Endodermal cell (in vitro differentiated cells): ENCODE results near the gene PFKFB2. TPM values are rescaled to one million over a fixed set of nuclear protein-coding genes. Genes with fewer than 3 reads are reported as not detected.

ENCODE experiments used
- DNase-seq: peaks from one replicate; pipeline ENCODE4 v3.0.0-alpha.2; 2017
- H3K27ac ChIP-seq: 2 replicates; pipeline ENCODE4 v1.5.1; 2013; ENCODE audit warnings: mild to moderate bottlenecking, low read depth, low read length, moderate library complexity
- H3K27me3 ChIP-seq: 2 replicates; pipeline ENCODE4 v1.6.1; 2013; ENCODE audit warnings: mild to moderate bottlenecking, low read length, moderate library complexity; ENCODE audit not compliant: insufficient read depth, control insufficient read depth, poor library complexity, severe bottlenecking
- H3K36me3 ChIP-seq: 2 replicates; pipeline ENCODE4 v1.7.0; 2013; ENCODE audit warnings: mild to moderate bottlenecking, low read length, moderate library complexity; ENCODE audit not compliant: control insufficient read depth, insufficient read depth
- H3K4me1 ChIP-seq: one replicate; pipeline ENCODE4 v1.7.0; 2013; ENCODE audit warnings: low read length; ENCODE audit not compliant: control insufficient read depth, insufficient read depth
- H3K4me3 ChIP-seq: 2 replicates; pipeline ENCODE4 v1.5.1; 2013; ENCODE audit warnings: mild to moderate bottlenecking, low read length, moderate library complexity
- H3K9ac ChIP-seq: 2 replicates; pipeline ENCODE4 v1.6.1; 2013; ENCODE audit warnings: mild to moderate bottlenecking, low read length, moderate library complexity; ENCODE audit not compliant: poor library complexity, severe bottlenecking; ENCODE audit errors: extremely low read depth
- H3K9me3 ChIP-seq: 2 replicates; pipeline ENCODE4 v1.6.1; 2013; ENCODE audit warnings: mild to moderate bottlenecking, low read length, moderate library complexity; ENCODE audit not compliant: control insufficient read depth
- H3K27ac Mint-ChIP-seq: 2 replicates; pipeline ENCODE4 v1.8.0; 2020; ENCODE audit warnings: mixed read lengths
- H3K27me3 Mint-ChIP-seq: 2 replicates; pipeline ENCODE4 v1.8.0; 2021; ENCODE audit warnings: mild to moderate bottlenecking, mixed read lengths; ENCODE audit not compliant: insufficient read depth
- H3K36me3 Mint-ChIP-seq: 2 replicates; pipeline ENCODE4 v1.8.0; 2020; ENCODE audit warnings: low read depth, mixed read lengths
- H3K4me1 Mint-ChIP-seq: 2 replicates; pipeline ENCODE4 v1.8.0; 2020; ENCODE audit warnings: mixed read lengths
- H3K4me3 Mint-ChIP-seq: 2 replicates; pipeline ENCODE4 v1.8.0; 2020; ENCODE audit warnings: mild to moderate bottlenecking, moderate library complexity, mixed read lengths
- H3K9me3 Mint-ChIP-seq: 2 replicates; pipeline ENCODE4 v1.8.0; 2020; ENCODE audit warnings: mild to moderate bottlenecking, mixed read lengths
- WGBS, 2 experiments: methylation state at CpG; one replicate each; pipeline versions ENCODE4 v1.1.5 to v1.1.7; 2013; ENCODE audit warnings: missing lambda C conversion rate in 2 of 2, mixed read lengths in 1 of 2; ENCODE audit not compliant: insufficient coverage in 1 of 2, insufficient read length in 1 of 2; 5-methylcytosine and 5-hydroxymethylcytosine counted together
- total RNA-seq, 2 donors: library from RNA; stranded (reverse); fragmentation: NEBNext Ultra II Directional in 1 of 2; extraction: Animal tissue kit (Norgen Biotek cat#: 25700) in 1 of 2; gene quantifications; 2 replicates in 1 of 2; 3 replicates in 1 of 2; pipeline ENCODE4 v1.2.1, GENCODE V29; 2021
- TF ChIP-seq, protein P1 (sequence below): fragments of 200-600 bp; sonication (generic); conservative IDR thresholded peaks from 2 replicates; pipeline ENCODE4 v1.5.0; 2021; ENCODE audit warnings: antibody characterized with exemption, mild to moderate bottlenecking

Gene PFKFB2
- total RNA-seq, 2 donors from 2014 or later, result 11.2 to 13.4 TPM

DNA sequence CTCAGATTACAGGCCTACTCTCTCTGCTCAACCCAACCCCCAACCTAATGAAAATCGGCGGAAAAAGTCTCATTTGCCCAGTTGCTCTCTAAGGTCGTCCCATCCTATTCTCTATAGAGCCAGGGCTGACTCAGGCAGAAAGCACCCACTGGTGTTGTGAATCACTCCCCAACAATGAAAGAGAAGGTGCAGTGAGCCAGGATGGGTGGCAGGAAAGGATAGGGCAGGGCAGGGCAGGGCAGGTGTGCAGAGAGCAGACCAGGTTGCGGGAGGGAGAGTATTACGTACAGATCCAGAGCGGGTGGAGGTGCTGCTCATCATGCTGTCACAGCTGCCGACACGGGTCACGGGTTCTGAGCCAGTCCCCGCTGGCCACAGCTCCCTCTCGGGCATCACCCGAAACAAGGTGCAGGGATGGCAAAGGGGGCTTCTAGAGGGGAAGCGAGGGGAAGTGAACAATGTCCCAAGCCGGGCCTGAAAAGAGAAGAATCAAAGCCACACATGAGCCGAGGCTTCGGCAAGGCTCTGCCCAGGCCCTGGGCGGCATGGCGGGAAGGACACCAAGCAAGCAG lies 25.8 kb upstream of the PFKFB2 start:
- H3K9me3 Mint-ChIP-seq, result no peaks in the 10 kb centered on the region
- Histone ChIP-seq H3K9ac (no peak overlapping the region), H3K36me3 (no peaks in the 10 kb centered on the region), H3K27me3 (peaks cover 24% of the 10 kb centered on the region), H3K27ac (no peak overlapping the region), H3K4me3 (no peak overlapping the region), H3K9me3 (no peaks in the 10 kb centered on the region), H3K4me1 (peaks cover 29% of the 10 kb centered on the region)
- H3K27ac Mint-ChIP-seq, result no peak overlapping the region
- peaks cover 7% of the 10 kb centered on the region for H3K27me3 Mint-ChIP-seq
- no peak for DNase-seq
- TF ChIP-seq, protein P1, sequence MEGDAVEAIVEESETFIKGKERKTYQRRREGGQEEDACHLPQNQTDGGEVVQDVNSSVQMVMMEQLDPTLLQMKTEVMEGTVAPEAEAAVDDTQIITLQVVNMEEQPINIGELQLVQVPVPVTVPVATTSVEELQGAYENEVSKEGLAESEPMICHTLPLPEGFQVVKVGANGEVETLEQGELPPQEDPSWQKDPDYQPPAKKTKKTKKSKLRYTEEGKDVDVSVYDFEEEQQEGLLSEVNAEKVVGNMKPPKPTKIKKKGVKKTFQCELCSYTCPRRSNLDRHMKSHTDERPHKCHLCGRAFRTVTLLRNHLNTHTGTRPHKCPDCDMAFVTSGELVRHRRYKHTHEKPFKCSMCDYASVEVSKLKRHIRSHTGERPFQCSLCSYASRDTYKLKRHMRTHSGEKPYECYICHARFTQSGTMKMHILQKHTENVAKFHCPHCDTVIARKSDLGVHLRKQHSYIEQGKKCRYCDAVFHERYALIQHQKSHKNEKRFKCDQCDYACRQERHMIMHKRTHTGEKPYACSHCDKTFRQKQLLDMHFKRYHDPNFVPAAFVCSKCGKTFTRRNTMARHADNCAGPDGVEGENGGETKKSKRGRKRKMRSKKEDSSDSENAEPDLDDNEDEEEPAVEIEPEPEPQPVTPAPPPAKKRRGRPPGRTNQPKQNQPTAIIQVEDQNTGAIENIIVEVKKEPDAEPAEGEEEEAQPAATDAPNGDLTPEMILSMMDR, result no peak
- no peaks in the 10 kb centered on the region for H3K36me3 Mint-ChIP-seq
- WGBS, 2 experiments, result 94 to 99% methylated on average over 14 to 18 of the region's 18 CpGs
- H3K4me1 Mint-ChIP-seq, result peaks cover 73% of the 10 kb centered on the region
- no peak overlapping the region for H3K4me3 Mint-ChIP-seq

DNA sequence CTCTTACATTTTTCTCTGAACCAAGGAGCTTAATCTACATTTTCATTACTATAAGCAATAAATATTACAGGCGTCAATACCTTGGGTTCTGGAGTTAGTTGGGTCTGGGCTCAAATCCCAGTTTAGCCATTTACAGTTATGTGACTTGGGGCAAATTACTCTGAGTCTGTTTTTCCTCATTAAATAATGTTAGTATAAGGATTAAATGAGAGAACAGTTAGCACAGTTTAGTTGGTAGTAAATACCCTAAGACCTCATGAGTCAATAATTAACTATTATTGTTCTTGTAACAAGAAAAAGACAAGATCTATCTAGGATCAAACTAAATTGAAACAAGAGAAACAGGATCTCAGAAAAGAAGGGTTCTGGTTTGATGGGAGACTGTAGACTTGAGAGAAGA lies 25.2 kb upstream of the PFKFB2 start:
- Mint-ChIP-seq H3K36me3 (no peaks in the 10 kb centered on the region), H3K9me3 (no peaks in the 10 kb centered on the region), H3K27ac (no peak overlapping the region), H3K4me1 (peaks cover 77% of the 10 kb centered on the region), H3K4me3 (no peak overlapping the region), H3K27me3 (peaks cover 7% of the 10 kb centered on the region)
- H3K36me3 ChIP-seq, result no peaks in the 10 kb centered on the region
- H3K4me3 ChIP-seq, result no peak overlapping the region
- no peaks in the 10 kb centered on the region for H3K9me3 ChIP-seq
- TF ChIP-seq, protein P1, result no peak
- no peak for DNase-seq
- WGBS, 2 experiments, result 88% methylated on average over 1 of the region's 1 CpG; no CpG with 5 or more reads in 1 of the 2 experiments
- H3K27ac ChIP-seq, result no peak overlapping the region
- no peak overlapping the region for H3K9ac ChIP-seq
- peaks cover 24% of the 10 kb centered on the region for H3K27me3 ChIP-seq
- peaks cover 30% of the 10 kb centered on the region for H3K4me1 ChIP-seq

DNA sequence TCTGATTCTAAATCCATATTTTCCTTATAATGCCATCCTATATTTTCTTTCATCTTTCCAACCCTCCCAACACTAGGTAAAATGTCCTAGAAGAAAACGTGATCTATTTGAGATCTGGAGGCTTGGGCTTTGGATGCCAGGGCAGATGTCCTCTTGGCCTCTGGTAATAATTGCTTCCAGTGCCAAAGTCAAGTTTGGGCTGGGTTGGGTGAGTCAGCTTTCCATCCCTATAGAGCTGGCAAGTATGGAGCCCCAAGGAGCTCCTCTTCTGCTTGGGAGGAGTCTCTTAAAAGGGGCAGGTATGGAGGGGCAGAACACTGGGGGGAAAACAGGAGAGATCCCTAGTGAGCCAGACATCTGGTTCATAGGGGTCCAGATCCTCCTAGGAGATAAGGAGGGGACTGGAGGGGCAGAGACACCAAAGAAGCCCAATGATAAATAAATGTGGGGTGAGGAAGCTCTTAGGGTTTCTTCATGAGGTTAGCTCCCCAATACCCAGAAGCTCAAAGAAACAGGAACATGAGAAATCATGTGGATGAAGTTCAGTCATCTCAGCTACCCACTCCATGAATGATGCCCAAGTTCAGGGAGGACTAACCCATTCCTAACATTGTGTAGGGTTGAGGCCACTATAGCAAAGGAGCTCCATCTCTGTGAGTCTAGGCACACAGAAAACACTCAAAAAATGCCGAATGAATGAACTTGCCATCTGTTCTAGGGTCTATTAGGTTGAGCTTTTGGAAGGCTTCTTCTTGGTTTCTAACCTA lies 24.0 kb upstream of the PFKFB2 start:
- Histone ChIP-seq H3K4me3 (peak overlapping the region; percentile 37), H3K36me3 (no peaks in the 10 kb centered on the region), H3K27ac (no peak overlapping the region), H3K9me3 (no peaks in the 10 kb centered on the region), H3K9ac (no peak overlapping the region), H3K27me3 (peaks cover 24% of the 10 kb centered on the region), H3K4me1 (peaks cover 30% of the 10 kb centered on the region)
- Mint-ChIP-seq H3K27me3 (peaks cover 7% of the 10 kb centered on the region), H3K9me3 (no peaks in the 10 kb centered on the region), H3K4me3 (no peak overlapping the region), H3K27ac (no peak overlapping the region), H3K4me1 (peaks cover 83% of the 10 kb centered on the region), H3K36me3 (no peaks in the 10 kb centered on the region)
- TF ChIP-seq, protein P1, result no peak
- no peak for DNase-seq
- 93 to 100% methylated on average over 2 of the region's 2 CpGs for WGBS, 2 experiments
